Activated CD4-positive, alpha-beta memory T cell treated with anti-CD3 and anti-CD28 coated beads for 36 hours (primary cell): ENCODE results near the gene PRR35. TPM values are rescaled to one million over a fixed set of nuclear protein-coding genes. Genes with fewer than 3 reads are reported as not detected.
A peak's percentile ranks its signal among the peaks of the same experiment; 100 is the strongest.

ENCODE experiments used
- CTCF ChIA-PET: fragments of 350-600 bp; sonication (Branson Sonifier 250); formaldehyde crosslinking; loops from one replicate; lab custom pipeline; 2021; ENCODE audit warnings: antibody characterized with exemption, inconsistent platforms; lab: Charles Lee
- POLR2A ChIA-PET: fragments of 350-600 bp; sonication (Branson Sonifier 250); formaldehyde crosslinking; loops from one replicate; lab custom pipeline; 2021; ENCODE audit warnings: antibody characterized with exemption; lab: Charles Lee
- DNase-seq: peaks from one replicate; pipeline ENCODE4 v3.0.0-alpha.2; 2020
- H3K27ac Mint-ChIP-seq: one replicate; pipeline ENCODE4 v1.8.0; 2021; ENCODE audit warnings: mixed read lengths
- H3K27me3 Mint-ChIP-seq: one replicate; pipeline ENCODE4 v1.8.0; 2021; ENCODE audit warnings: mixed read lengths
- H3K36me3 Mint-ChIP-seq: one replicate; pipeline ENCODE4 v1.8.0; 2021; ENCODE audit warnings: mixed read lengths
- H3K4me1 Mint-ChIP-seq: one replicate; pipeline ENCODE4 v1.8.0; 2021; ENCODE audit warnings: low read depth, mixed read lengths
- H3K4me3 Mint-ChIP-seq: one replicate; pipeline ENCODE4 v1.8.0; 2021; ENCODE audit warnings: mild to moderate bottlenecking, mixed read lengths
- H3K9me3 Mint-ChIP-seq: one replicate; pipeline ENCODE4 v1.8.0; 2021; ENCODE audit warnings: mixed read lengths
- intact Hi-C: fragments of 100-400 bp; cut with micrococcal nuclease; formaldehyde crosslinking; loops from one replicate; pipeline ENCODE4 v1.15.1; 2023
- microRNA-seq: library from miRNA; unstranded; fragments of <30 nt; microRNA quantifications from one replicate; pipeline ENCODE4 v1.2.0, GENCODE V29; 2022; ENCODE audit warnings: borderline number of aligned reads, borderline microRNAs expressed, borderline replicate concordance
- total RNA-seq, 2 experiments: library from RNA; stranded (reverse); gene quantifications; one replicate each; pipeline ENCODE4 v1.2.3, GENCODE V29; 2021

Gene PRR35
- total RNA-seq, 2 experiments from 2014 or later, result not detected

DNA sequence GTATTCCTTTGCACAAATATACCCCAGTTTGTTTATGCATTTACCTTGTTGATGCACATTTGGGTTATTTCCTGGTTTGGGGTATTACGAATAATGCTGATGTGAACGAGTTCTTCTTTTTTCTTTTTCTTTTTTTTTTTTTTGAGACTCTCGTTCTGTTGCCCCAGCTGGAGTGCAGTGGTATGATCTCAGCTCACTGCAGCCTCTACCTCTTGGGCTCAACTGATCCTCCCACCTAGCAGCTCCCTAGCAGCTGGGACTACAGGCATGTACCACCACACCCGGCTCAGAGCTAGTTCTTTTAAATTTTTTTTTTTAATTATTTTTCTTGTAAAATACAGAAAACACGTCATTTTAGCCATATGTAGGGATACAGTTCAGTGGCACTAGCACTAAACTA is 43.7 kb downstream of the PRR35 start:
- no peak for DNase-seq
- Mint-ChIP-seq H3K9me3 (no peaks in the 10 kb centered on the region), H3K4me1 (peaks cover 10% of the 10 kb centered on the region), H3K36me3 (peaks cover 4% of the 10 kb centered on the region), H3K27ac (no peak overlapping the region), H3K4me3 (no peak overlapping the region), H3K27me3 (no peaks in the 10 kb centered on the region)
- intact Hi-C loops, result no loop called here
- ChIA-PET CTCF (interaction anchor here (0.7 kb wide), 1 partner anchor 52 kb away, joined by 3 read pairs; no protein-coding TSS in a partner anchor), POLR2A (no interaction called here)

DNA sequence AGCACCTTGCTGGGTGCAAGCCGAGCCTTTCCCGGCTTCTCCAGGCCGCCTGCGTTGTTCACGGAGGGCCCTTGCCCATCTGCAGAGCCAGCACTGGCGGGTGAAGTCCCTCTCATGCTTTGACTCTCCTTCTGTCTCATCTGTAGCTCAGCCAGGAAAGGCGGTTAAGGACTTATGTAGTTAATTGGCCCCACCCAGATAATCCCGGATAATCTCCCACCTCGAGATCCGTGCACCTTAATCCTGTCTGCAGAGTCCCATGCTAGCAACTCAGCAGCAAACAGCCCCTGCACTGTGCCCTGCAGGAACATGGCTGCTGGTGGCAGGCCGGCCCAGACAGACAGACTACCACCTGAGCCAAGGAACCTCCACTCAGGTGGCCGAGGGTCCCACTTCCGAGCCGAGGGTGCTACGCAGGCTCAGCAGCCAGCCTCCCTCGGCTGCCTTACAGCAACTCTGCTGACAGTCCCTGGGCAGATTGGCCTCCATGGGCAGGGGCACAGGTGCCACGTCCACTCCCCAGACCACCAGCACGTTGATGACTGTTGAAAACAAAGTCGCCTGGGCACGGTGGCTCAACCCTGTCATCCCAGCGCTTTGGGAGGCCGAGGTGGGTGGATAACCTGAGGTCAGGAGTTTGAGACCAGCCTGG is 46.6 kb downstream of the PRR35 start:
- H3K4me3 Mint-ChIP-seq, result no peak overlapping the region
- intact Hi-C loops, result loop anchor here (5.0 kb wide), 1 partner anchor 214 kb away; no protein-coding TSS in a partner anchor
- no peaks in the 10 kb centered on the region for H3K27me3 Mint-ChIP-seq
- H3K4me1 Mint-ChIP-seq, result peaks cover 16% of the 10 kb centered on the region
- no peak overlapping the region for H3K27ac Mint-ChIP-seq
- ChIA-PET POLR2A (no interaction called here), CTCF (interaction anchor here (0.6 kb wide), 1 partner anchor 414 kb away, joined by 3 read pairs; no protein-coding TSS in a partner anchor)
- peaks cover 2% of the 10 kb centered on the region for H3K36me3 Mint-ChIP-seq
- DNase-seq, result no peak
- no peaks in the 10 kb centered on the region for H3K9me3 Mint-ChIP-seq

DNA sequence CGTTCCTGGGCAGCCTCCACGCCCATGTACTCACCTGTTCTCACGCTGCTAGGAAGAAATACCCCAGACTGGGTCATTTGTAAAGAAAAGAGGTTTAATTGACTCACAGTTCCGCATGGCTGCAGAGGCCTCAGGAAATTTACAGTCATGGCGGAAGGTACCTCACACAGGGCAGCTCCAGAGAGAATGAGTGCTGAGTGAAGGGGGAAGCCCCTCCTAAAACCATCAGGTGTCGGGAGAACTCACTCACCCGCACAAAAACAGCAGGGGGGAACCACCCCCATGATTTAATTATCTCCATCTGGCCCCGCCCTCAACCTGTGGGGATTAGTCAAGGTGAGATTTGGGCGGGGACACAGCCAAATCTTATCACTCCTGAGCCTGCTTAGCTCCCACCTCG is 47.8 kb downstream of the PRR35 start:
- DNase-seq, result peak; percentile 82
- Mint-ChIP-seq H3K36me3 (peaks cover 2% of the 10 kb centered on the region), H3K4me1 (peaks cover 16% of the 10 kb centered on the region), H3K9me3 (no peaks in the 10 kb centered on the region), H3K27me3 (no peaks in the 10 kb centered on the region), H3K27ac (peak overlapping the region; percentile 79), H3K4me3 (no peak overlapping the region)
- intact Hi-C loops, result loop anchor here (1.0 to 5.0 kb wide), 2 partner anchors 19 to 216 kb away; no protein-coding TSS in a partner anchor
- ChIA-PET CTCF (no interaction called here), POLR2A (no interaction called here)

DNA sequence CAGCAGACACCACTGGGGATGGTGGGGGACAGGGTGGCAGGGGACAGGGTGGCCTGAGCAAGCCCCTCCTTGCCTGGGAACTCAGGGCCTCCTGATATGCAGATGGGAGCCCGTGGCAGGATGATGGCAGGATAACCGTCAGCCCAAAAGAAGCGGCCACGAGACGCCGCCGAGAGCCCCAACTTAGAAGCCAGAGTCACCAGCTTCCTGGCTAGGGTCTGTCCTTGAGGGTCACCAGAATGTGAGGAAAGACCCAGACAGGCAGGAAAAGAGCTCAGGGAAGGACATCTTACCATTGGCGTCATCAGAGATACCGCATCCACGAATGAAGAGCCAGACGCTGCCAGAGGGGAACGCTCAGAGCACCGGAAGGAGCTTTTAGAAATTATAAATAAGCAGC is 49.1 kb downstream of the PRR35 start:
- DNase-seq, result no peak
- no peak overlapping the region for H3K27ac Mint-ChIP-seq
- ChIA-PET POLR2A (interaction anchor here (0.6 kb wide), 1 partner anchor 408 kb away, joined by 3 read pairs; no protein-coding TSS in a partner anchor), CTCF (interaction anchor here (1.1 to 2.9 kb wide), 4 partner anchors 9 to 217 kb away, joined by 3 to 12 read pairs (median 6); no protein-coding TSS in a partner anchor)
- no peaks in the 10 kb centered on the region for H3K27me3 Mint-ChIP-seq
- no peaks in the 10 kb centered on the region for H3K36me3 Mint-ChIP-seq
- intact Hi-C loops, result loop anchor here (5.0 kb wide), 1 partner anchor 217 kb away; no protein-coding TSS in a partner anchor
- H3K9me3 Mint-ChIP-seq, result no peaks in the 10 kb centered on the region
- peaks cover 14% of the 10 kb centered on the region for H3K4me1 Mint-ChIP-seq
- no peak overlapping the region for H3K4me3 Mint-ChIP-seq

DNA sequence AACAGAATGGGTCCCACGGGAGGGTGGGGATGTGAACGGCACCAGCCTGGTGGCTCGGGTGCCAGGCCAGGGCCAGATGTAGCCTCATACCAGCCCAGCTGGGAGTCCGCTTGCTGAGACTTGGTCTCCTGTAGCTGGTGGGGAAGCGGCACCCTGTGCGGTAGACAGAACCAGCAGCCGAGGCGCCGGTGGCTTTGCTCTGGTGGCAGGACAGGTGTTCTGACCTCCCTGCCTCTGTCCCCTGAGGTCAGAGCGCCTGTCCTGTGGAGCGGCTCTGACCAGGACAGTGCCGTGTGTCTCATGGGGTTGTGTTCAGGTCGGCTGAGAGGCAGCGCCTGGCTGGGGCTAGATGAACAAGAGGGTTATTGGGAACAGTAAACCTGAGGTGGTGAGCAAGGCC is 49.8 kb downstream of the PRR35 start:
- Mint-ChIP-seq H3K27ac (no peak overlapping the region), H3K4me3 (no peak overlapping the region), H3K36me3 (peaks cover 3% of the 10 kb centered on the region), H3K27me3 (no peaks in the 10 kb centered on the region), H3K9me3 (no peaks in the 10 kb centered on the region), H3K4me1 (peaks cover 14% of the 10 kb centered on the region)
- POLR2A ChIA-PET, result no interaction called here
- CTCF ChIA-PET, result interaction anchor here (0.6 to 2.9 kb wide), 8 partner anchors 8 to 218 kb away, joined by 3 to 12 read pairs (median 4); partner anchors contain the start of gene METTL26
- intact Hi-C loops, result loop anchor here (5.0 kb wide), 1 partner anchor 218 kb away; no protein-coding TSS in a partner anchor
- no peak for DNase-seq

DNA sequence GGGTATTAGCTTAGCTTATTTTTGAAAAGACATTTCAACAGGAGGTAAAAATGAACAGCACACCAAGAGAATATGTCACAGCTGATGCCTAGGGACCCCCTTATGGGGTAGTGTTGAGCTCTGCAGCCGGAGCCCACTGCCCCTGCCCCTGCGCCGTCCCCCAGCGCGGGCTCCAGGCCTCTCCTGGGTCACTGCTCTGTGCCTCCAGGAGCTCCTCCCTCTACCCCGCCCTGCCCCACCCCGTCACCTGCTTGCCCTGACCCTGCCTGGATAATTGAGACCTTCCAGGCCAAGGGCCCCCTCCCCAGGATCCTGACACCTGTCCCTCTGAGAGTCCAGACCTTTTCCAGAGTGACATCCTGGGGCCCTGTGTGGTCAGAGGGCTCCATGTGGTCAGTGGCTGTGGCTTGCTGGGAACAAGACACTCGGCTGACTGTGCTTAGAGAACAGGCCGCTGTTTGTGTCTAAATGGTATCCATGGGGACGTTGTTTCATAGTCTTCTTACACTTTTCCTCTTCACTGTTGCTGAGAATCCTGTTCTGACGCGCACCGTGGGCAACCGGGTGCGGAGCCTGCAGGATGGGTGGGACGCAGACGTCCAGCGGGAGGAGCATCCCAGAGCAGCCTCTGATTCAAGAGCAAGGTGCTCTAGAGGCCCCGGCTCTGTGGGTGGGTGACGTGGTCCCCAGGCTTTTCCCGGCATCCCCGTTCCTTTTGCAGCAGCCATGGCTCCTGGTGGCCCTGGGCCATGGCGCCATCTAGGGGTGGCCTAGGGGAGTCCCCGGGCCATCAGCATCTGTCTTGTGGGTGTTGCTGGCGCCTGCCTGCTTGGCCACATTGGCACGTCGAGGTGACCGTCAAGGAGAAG is 50.6 kb downstream of the PRR35 start:
- peak; percentile 76 for DNase-seq
- H3K27ac Mint-ChIP-seq, result no peak overlapping the region
- H3K4me3 Mint-ChIP-seq, result no peak overlapping the region

DNA sequence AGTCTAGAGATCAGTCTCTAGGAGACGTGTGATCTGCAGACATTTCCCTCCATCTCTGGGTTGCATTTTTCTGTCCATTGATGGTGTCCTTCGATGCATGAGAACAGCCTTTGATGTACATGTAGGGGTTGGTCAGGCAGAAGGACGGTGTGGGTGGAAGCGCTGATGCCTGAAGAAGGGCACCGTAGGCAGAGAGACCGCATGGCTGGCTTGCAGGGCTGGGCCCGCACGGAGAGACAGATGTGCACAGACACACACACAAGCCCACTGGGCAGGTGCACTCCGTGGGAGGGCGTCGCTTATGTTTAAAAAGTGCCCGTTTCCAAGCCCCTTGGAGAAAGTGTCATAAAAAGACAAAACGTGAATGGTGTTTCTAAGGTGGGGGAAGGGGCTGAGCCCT is 54.9 kb downstream of the PRR35 start:
- DNase-seq, result no peak
- Mint-ChIP-seq H3K4me3 (no peak overlapping the region), H3K4me1 (peaks cover 4% of the 10 kb centered on the region), H3K36me3 (peaks cover 3% of the 10 kb centered on the region), H3K27me3 (no peaks in the 10 kb centered on the region), H3K9me3 (no peaks in the 10 kb centered on the region), H3K27ac (no peak overlapping the region)
- ChIA-PET POLR2A (no interaction called here), CTCF (no interaction called here)
- intact Hi-C loops, result no loop called here

More for the DNA sequence above, 50.6 kb downstream of the PRR35 start:
- H3K4me1 Mint-ChIP-seq, result peaks cover 14% of the 10 kb centered on the region
- CTCF ChIA-PET, result interaction anchor here (0.6 to 2.9 kb wide), 8 partner anchors 9 to 34 kb away, joined by 3 to 12 read pairs (median 5); partner anchors contain the start of gene METTL26
- H3K27me3 Mint-ChIP-seq, result no peaks in the 10 kb centered on the region
- no peaks in the 10 kb centered on the region for H3K9me3 Mint-ChIP-seq
- POLR2A ChIA-PET, result interaction anchor here (1.2 kb wide), 1 partner anchor 26 kb away, joined by 4 read pairs; the partner anchor contains the start of gene METTL26
- intact Hi-C loops, result loop anchor here (1.0 kb wide), 1 partner anchor 31 kb away; no protein-coding TSS in a partner anchor
- H3K36me3 Mint-ChIP-seq, result peaks cover 3% of the 10 kb centered on the region

Small RNA genes within 50 kb of the gene (microRNA-seq; reads per million reads assigned to microRNA genes)
- 40.1 reads per million, percentile 54 among the genes with 10 or more reads in this experiment for gene MIR3176
- gene MIR5587, result 2.0 reads per million

Other genes starting within 250 kb of the PRR35 start
- gene AXIN1, start 207.7 kb upstream of the PRR35 start, total RNA-seq, result 10 to 100 TPM; 18.6 to 20.5 TPM
- gene MRPL28, start 189.9 kb upstream of the PRR35 start, total RNA-seq, result 10 to 100 TPM; 76.8 to 77.3 TPM
- gene PGAP6, start 178.4 kb upstream of the PRR35 start, total RNA-seq, result 10 to 100 TPM; 30.6 to 31.5 TPM
- 10 to 100 TPM; 62.1 to 62.5 TPM for gene NME4, start 163.2 kb upstream of the PRR35 start, total RNA-seq
- 1 to 10 TPM; 8.5 to 8.8 TPM for gene DECR2, start 158.5 kb upstream of the PRR35 start, total RNA-seq
- 10 to 100 TPM; 14.8 to 18.4 TPM for gene RAB11FIP3, start 134.7 kb upstream of the PRR35 start, total RNA-seq
- gene CAPN15, start 32.7 kb upstream of the PRR35 start, total RNA-seq, result 10 to 100 TPM; 69.7 to 76.2 TPM
- gene NHLRC4, start 6.6 kb downstream of the PRR35 start, total RNA-seq, result under 1 TPM; 0.31 to 0.45 TPM
- 10 to 100 TPM; 24.2 to 26.2 TPM for gene PIGQ, start 9.6 kb downstream of the PRR35 start, total RNA-seq
- 10 to 100 TPM; 10.1 to 10.6 TPM for gene RAB40C, start 29.7 kb downstream of the PRR35 start, total RNA-seq
- under 1 TPM; 0.05 to 0.07 TPM for gene WFIKKN1, start 70.6 kb downstream of the PRR35 start, total RNA-seq
- gene METTL26, start 75.9 kb downstream of the PRR35 start, total RNA-seq, result 100 to 1,000 TPM; 113 to 117 TPM
- gene MCRIP2, start 81.4 kb downstream of the PRR35 start, total RNA-seq, result 10 to 100 TPM; 41.1 to 44.1 TPM
- 10 to 100 TPM; 52.8 to 58.2 TPM for gene WDR90, start 89.0 kb downstream of the PRR35 start, total RNA-seq
- gene RHOT2, start 107.7 kb downstream of the PRR35 start, total RNA-seq, result 100 to 1,000 TPM; 112 to 128 TPM
- under 1 TPM; 0.57 to 0.82 TPM for gene RHBDL1, start 115.3 kb downstream of the PRR35 start, total RNA-seq
- 10 to 100 TPM; 70.9 to 74.9 TPM for gene STUB1, start 120.0 kb downstream of the PRR35 start, total RNA-seq
- gene JMJD8, start 123.9 kb downstream of the PRR35 start, total RNA-seq, result 10 to 100 TPM; 29.8 to 30.3 TPM
- 10 to 100 TPM; 17.7 to 18.5 TPM for gene WDR24, start 130.0 kb downstream of the PRR35 start, total RNA-seq
- gene FBXL16, start 145.4 kb downstream of the PRR35 start, total RNA-seq, result 10 to 100 TPM in 1 of 2 experiments, 1 to 10 TPM in 1; 7.7 to 14.1 TPM
- 10 to 100 TPM; 14.6 to 16.0 TPM for gene METRN, start 154.7 kb downstream of the PRR35 start, total RNA-seq
- gene ANTKMT, start 160.8 kb downstream of the PRR35 start, total RNA-seq, result 10 to 100 TPM; 31.2 to 34.9 TPM
- 1 to 10 TPM; 3.3 to 4.2 TPM for gene CCDC78, start 166.0 kb downstream of the PRR35 start, total RNA-seq
- gene HAGHL, start 166.7 kb downstream of the PRR35 start, total RNA-seq, result 10 to 100 TPM; 14.2 to 15.2 TPM
- gene CIAO3, start 180.6 kb downstream of the PRR35 start, total RNA-seq, result 10 to 100 TPM; 31.8 to 32.2 TPM
- gene MSLN, start 200.3 kb downstream of the PRR35 start, total RNA-seq, result not detected
- gene RPUSD1, start 228.0 kb downstream of the PRR35 start, total RNA-seq, result 10 to 100 TPM; 13.7 to 15.5 TPM
- gene CHTF18, start 228.2 kb downstream of the PRR35 start, total RNA-seq, result 100 to 1,000 TPM; 101 to 102 TPM
- gene GNG13, start 240.3 kb downstream of the PRR35 start, total RNA-seq, result not detected